8988T (cell line): Measurements from ENCODE around the gene FTO.

Experiments used
- DNase-seq: peaks from one replicate; pipeline ENCODE4 v3.0.0; 2011

The FTO gene

GRCh38 chr16:53712065-53712464 lies 8.1 kb downstream of the FTO start:
- no peak for DNase-seq

DNA sequence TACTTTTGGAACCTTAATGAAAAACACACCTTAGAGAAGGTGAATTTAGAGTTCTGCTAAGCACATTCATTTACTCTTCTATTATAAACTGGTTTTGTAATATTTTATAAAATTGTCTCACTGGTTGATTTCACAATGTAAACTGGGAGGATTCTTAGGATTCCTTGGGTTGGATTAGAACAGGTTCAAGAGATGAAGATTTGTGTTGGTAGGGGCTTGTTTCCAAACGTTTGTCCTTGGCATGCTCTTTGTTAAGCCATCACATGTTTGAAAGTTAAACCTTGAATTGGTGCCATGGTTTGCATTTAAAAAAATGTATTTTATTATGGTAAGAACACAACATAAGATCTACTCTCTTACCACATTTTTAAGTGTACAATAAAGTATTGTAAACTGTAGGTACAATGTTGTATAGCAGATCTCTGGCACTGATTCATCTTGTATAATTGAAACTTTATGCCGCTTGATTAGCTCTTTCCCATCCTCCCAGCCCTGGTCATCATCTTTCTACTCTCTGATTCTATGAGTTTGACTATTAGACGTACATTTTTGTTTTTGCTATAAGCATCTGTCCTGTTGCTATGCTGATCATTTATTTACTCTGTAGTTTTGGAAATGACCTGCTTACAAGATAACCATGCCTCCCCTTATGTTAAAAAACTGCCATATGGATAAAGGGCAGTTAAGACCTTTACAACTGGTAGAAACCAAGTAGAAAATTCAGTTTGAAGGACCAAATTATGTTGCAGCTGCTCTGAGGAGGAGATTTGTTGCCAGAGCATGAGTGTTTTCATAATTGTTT lies 9.6 kb downstream of the FTO start:
- DNase-seq, result no peak

GRCh38 chr16:53714205-53715022 lies 10.5 kb downstream of the FTO start:
- DNase-seq, result no peak

GRCh38 chr16:53715023-53715384 lies 11.0 kb downstream of the FTO start:
- no peak for DNase-seq

DNA sequence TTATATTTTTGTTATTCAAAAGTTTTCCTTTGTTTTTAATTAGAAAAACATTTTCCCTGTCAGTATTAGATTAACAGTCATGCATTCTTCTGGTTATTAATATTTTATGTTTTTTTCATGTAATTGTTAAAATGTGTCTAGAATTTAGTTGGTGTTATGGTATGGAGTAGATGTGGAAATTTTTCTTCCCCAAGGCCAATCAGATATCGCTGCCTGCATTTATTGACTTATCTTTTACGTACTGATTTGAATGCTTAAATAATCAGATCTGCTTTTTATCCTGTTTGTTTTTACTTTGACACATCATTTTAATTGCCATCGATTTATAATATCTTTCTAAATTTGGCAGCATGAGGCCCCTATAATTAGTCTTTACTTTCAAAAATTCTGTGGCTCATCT lies 13.6 kb downstream of the FTO start:
- no peak for DNase-seq

DNA sequence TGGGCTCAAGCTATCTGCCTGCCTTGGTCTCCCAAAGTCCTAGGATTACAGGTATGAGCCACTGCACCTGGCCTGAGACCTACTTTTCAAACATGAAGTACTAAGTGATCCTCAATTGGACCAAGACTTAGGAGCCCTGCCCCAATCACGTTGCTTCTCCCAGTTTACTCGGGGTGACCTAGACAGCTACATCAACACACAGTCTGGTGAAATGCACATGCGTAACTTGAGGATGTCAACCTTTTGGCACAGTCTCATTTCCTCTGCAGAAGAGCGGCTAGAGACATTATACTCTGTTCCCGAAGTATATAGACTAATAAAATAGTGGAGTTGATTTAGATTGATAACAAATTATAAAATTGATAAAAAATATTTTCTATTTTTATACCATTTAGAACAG lies 17.1 kb downstream of the FTO start:
- no peak for DNase-seq

- DNase-seq, result no peak
Observed at GRCh38 chr16:53726625-53727024, 22.7 kb downstream of the FTO start.

- DNase-seq, result no peak
Observed at GRCh38 chr16:53730693-53731092, 26.7 kb downstream of the FTO start.

DNA sequence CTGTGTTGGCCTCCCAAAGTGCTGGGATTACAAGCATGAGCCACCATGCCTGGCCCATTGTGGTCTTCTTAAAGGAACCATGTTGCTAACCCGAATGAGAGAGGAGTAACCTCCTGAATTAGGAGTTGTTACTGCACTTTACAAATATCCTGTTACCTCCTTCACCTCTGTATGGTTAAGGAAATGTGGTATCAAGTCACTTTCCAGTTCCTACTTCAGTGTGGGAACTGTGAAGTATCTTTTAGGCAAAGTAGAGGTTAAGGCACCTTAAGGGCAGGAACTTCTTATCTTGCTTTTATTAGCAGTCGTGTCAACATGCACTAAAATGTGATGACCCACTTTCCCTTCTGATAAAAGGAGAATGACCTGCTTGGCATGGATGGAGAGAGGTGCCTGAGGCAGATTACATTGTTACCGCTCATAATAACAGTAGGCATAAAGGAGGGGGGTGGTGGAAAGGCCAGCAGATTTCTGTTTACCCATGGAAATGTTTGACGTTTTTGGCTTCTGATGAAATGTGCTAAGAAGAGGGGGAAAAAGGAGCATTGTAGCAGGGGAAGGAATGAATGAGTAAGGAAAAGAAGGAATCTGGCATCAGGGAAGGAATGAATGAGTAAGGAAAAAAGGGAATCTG lies 28.5 kb downstream of the FTO start:
- DNase-seq, result no peak

- no peak for DNase-seq
Observed at GRCh38 chr16:53734908-53735307, 31.0 kb downstream of the FTO start.

GRCh38 chr16:53736297-53736696 lies 32.3 kb downstream of the FTO start:
- no peak for DNase-seq

DNA sequence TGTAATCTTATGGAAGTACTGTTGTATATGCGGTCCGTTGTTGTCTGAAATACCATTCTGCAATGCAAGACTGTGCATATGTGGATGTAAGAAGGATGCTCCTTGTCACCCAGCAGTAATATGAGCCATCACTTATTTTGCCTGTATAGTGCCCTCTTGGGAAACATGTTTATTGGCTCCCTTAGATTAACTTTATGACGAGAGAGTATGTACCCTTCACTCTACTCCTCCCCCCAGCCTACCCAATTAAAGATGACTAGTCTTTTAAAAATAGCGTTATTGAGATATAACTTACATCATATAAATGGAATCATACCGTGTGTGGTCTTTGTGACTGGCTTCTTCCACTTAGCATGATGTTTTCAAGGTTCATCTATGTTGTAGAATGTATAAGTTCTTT lies 33.6 kb downstream of the FTO start:
- DNase-seq, result no peak

- DNase-seq, result no peak
Observed at GRCh38 chr16:53740476-53740875, 36.5 kb downstream of the FTO start.

DNA sequence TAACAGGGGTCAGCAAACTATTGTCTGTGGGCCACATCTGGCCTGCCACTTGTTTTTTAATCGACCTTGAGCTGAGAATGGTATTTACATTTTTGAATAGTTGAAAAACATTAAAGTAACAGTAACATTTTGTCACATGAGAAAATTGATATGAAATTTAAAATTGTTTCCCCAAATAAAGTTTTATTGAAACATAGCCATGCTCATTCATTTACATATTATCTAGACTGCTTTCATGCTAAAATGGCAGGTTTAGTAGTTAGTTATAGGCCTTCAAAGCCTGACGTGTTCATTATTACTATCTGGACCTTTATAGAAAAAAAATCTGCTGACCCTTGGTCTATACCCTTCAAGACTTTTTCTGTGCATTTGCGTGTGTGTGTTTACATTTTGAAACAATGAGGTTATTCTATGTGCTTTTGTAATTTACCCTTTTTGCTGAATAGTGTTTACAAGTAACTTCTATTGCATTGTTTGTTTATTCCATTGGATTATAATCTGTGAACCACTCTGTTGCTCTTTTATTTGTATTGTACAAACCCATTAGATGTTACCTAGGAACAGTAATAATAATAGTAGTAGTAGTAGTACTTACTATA lies 37.1 kb downstream of the FTO start:
- DNase-seq, result no peak

DNA sequence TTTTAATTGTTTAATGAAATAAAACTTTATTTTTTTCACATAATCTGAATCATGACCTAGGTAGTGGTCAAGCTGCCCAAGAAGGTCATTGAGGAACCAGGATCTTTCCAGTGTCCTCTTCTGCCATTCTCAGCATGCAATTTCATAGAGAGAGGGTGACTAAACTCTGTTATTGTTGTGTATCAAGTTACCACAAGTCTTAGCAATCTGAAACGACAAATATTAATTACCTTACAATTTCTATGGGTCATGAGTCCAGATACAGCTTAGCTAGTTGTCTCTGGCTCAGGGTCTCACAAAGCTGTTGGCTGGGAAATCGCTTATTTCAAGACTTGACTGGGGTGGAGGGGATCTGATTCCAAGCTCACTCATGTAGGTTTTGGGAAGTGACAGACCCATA lies 37.6 kb downstream of the FTO start:
- no peak for DNase-seq

DNA sequence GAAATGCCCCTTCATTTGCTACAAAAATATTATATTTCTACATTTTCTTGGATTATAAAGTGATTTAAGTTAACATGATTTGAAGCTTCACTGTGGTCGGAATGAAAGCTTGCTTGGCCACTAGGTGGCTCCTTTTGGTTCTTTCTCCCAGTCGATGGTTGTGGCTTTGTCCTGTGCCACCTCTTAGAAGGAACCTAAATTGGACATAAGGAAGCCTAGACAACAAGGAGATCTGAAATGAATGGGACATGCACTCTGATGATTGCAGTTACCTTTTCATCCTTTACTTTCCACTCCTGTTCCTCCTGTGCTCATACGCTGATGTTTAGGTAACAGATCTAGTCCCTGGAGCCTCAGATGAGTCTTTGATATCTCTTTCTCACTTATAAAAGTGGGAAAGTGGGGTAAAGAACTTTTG lies 39.2 kb downstream of the FTO start:
- DNase-seq, result no peak

DNA sequence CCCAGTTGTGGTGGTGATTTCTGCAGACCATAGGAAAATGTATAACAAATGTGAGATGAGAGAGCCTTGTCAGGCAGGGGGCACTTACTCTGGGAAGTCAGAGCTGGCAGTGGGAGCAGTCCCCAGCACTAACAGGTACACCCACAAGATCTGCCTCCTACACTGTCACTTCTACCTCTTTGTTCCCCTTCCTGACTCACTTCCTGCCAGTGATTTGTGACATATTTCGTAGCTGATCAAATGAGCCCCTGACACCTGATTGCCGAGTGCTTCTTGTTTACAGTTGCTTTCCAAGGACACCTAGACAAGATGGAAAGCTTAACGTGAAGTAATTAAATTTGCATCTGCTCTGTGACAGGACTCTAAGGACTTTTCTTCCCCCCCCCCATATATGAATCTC lies 40.5 kb downstream of the FTO start:
- DNase-seq, result no peak

DNA sequence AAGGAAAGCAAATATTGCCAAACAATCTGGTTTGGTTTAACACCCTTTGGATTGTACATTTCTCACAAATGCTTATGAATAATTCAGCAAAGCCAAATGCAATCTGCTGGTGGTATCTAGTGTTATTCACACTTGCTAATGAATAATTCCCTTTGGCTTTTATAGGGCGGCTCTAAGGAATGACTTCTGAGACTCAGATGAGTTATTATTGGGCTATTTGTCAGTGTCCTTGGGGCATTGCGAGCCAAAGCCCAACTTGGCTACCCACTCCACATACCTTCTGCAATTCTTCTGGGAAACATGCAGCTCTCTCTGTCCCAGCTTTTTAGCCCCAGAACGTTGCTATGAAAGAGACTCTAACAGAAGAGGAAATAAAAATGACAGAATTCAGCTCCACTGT lies 41.1 kb downstream of the FTO start:
- DNase-seq, result no peak

- DNase-seq, result no peak
Observed at GRCh38 chr16:53745753-53746266, 41.9 kb downstream of the FTO start.

DNA sequence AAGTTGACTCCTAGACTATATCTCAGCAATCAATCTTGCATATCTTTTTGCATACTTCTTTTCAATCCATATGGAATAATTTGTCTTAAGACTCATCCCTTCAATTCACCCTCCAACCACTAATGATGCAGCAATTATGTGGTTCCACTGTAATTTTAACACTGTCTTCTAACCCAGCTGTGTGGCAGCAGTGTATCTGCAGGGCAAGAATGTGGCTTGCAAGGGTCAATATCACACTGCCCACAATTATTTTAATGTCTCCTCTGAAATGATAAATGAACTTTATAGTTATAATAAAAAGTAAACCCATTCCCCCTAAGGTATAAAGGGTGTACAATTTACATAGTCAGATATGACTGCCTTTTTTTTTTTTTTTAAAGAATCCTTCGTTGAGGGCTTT lies 48.6 kb downstream of the FTO start:
- DNase-seq, result no peak

DNA sequence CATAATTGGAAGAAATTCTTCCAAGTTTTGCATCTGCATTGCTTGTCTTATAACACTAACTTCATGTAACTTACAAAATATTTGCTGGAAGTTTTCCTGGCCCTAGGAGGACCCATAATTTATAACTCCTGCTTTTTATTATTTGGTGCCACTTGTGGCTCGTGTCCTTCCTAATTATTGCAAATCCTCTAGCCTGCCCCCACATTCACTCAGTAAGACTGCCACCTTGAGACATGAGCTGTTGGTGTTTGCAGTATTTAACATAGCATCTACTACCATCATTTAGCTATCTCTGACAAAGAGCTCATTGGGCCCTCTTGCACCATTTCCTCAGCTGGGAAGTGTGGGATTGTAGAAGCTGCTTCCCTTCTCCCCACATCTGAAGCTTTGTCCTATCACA lies 49.5 kb downstream of the FTO start:
- no peak for DNase-seq

DNA sequence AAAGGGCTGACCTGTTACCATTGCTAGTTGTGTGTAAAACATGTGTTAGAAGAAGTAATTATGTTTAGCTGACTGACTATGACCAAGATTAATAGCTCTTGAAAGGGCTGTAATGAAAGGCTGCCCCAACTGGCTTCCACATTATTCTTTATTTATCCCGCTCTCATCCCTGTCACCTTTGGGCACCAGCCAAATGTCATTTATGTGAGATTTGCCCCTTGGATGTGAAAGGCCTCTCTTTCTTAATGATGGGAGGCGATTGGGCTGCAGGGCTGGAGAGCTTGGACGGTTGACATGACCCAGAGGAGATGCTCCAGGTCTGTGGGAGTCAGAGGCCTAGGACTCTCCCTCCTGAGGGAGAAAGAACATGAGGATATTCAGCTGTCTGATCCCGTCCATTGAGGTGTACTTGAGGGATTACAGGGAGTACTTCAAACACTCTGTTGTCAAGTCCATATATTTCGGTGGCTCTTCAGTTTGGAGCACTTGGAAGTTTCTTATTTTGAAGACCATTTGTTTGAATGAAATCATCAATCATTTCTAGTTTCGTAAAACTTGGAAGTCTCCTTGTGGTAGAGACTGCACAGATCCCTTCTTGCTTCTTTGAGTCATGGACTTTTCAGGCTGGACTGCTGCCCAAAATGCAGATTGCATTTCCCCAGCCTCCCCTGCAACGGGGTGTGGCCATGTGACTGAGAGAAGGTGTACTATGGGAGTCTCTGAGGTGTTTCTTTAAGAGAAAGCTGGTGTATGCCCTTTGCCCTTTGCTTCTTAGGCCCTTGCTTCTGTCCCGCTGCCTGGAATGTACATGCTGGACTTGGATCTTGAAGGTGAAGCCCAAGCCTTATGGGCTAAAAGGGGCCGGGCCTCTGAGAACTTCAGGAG lies 51.3 kb downstream of the FTO start:
- no peak for DNase-seq
